ENCODE measurements around the gene ZNF425.

- TF ChIP-seq EZH2 (IDR thresholded peaks at IDR 0.05; ENCODE audit: low read depth, unreplicated experiment) (no peak), CTCF (conservative IDR thresholded peaks at IDR 0.05; ENCODE audit: low read depth in 2 of 2) (no peak), ETS1 (IDR thresholded peaks at IDR 0.05) (no peak), CREB1 (CRISPR knock-in tag; IDR thresholded peaks at IDR 0.05; ENCODE audit: low read depth) (no peak)
These were observed 27.1 kb downstream of the ZNF425 start for GRCh38 chr7:149099058-149099457.

Data from GM23338 (cell line).